HCT116 (cell line): Measurements from ENCODE around the gene IQSEC3.

Experiments
- EZH2 ChIP-seq: fragments of 200-600 bp; sonication (generic); IDR thresholded peaks from 2 replicates; pipeline ENCODE4 v1.6.1; 2017; ENCODE audit warnings: antibody characterized with exemption, mixed run types
- MAX ChIP-seq: IDR thresholded peaks from 2 replicates; pipeline ENCODE4 v1.6.1; 2012
- POLR2A ChIP-seq: IDR thresholded peaks from 2 replicates; pipeline ENCODE4 v1.7.0; 2011; ENCODE audit warnings: borderline replicate concordance; ENCODE audit not compliant: insufficient read depth, insufficient read length; ENCODE audit errors: extremely low read depth
- POLR2AphosphoS5 ChIP-seq: IDR thresholded peaks from 2 replicates; pipeline ENCODE4 v1.6.1; 2011; ENCODE audit warnings: mild to moderate bottlenecking, low read depth, low read length, moderate library complexity
- RAD21 ChIP-seq: IDR thresholded peaks from 2 replicates; pipeline ENCODE4 v1.6.1; 2012; ENCODE audit warnings: low read depth, mild to moderate bottlenecking
- SP1 ChIP-seq: IDR thresholded peaks from 2 replicates; pipeline ENCODE4 v1.6.1; 2012; ENCODE audit warnings: low read depth
- ZBTB33 ChIP-seq: IDR thresholded peaks from 2 replicates; pipeline ENCODE4 v1.6.1; 2011; ENCODE audit warnings: mild to moderate bottlenecking, low read length, moderate library complexity; ENCODE audit not compliant: insufficient replicate concordance; ENCODE audit errors: extremely low read depth
- ZNF274 ChIP-seq: fragments of 200-500 bp; sonication (Bioruptor generic); IDR thresholded peaks from 2 replicates; pipeline ENCODE4 v1.6.1; 2014; ENCODE audit warnings: mild to moderate bottlenecking, low read depth, low read length, inconsistent platforms
- TF ChIP-seq, protein P1 (sequence below), 3 experiments: fragments of 200-600 bp in 1 of 3; sonication (generic) in 1 of 3; IDR thresholded peaks in 2 of 3; conservative IDR thresholded peaks in 1 of 3; 2 replicates each; pipeline ENCODE4 v1.5.1; 2012 to 2017; ENCODE audit warnings: low read depth in 2 of 3, low read length in 2 of 3, antibody characterized with exemption in 1 of 3, borderline replicate concordance in 1 of 3, control low read depth in 1 of 3, mild to moderate bottlenecking in 1 of 3, mixed read lengths in 1 of 3, mixed run types in 1 of 3, moderate library complexity in 1 of 3; ENCODE audit not compliant: insufficient read depth in 1 of 3

GRCh38 chr12:109446-109845 lies 42.9 kb downstream of the IQSEC3 start:
- TF ChIP-seq POLR2AphosphoS5 (no peak), EZH2 (no peak), SP1 (no peak), RAD21 (no peak), ZNF274 (no peak), MAX (no peak), POLR2A (no peak), ZBTB33 (no peak)
- TF ChIP-seq, protein P1, sequence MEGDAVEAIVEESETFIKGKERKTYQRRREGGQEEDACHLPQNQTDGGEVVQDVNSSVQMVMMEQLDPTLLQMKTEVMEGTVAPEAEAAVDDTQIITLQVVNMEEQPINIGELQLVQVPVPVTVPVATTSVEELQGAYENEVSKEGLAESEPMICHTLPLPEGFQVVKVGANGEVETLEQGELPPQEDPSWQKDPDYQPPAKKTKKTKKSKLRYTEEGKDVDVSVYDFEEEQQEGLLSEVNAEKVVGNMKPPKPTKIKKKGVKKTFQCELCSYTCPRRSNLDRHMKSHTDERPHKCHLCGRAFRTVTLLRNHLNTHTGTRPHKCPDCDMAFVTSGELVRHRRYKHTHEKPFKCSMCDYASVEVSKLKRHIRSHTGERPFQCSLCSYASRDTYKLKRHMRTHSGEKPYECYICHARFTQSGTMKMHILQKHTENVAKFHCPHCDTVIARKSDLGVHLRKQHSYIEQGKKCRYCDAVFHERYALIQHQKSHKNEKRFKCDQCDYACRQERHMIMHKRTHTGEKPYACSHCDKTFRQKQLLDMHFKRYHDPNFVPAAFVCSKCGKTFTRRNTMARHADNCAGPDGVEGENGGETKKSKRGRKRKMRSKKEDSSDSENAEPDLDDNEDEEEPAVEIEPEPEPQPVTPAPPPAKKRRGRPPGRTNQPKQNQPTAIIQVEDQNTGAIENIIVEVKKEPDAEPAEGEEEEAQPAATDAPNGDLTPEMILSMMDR (IDR thresholded peaks at IDR 0.05 in 2 of 3, conservative IDR thresholded peaks at IDR 0.05 in 1 of 3; ENCODE audit: borderline replicate concordance in 1 of 3, insufficient read depth in 1 of 3, low read depth in 2 of 3, low read length in 2 of 3) = no peak
